Choroid plexus epithelial cell (primary cell): ENCODE results near the gene FPGS.
A peak's percentile ranks its signal among the peaks of the same experiment; 100 is the strongest.

Experiments used
- DNase-seq: peaks from one replicate; pipeline ENCODE4 v3.0.0-alpha.2; 2010; ENCODE audit warnings: low read depth
- H3K4me3 ChIP-seq: 2 replicates; pipeline ENCODE4 v1.5.1; 2011; ENCODE audit warnings: low read depth, mild to moderate bottlenecking, control low read depth, low read length, moderate library complexity
- TF ChIP-seq, protein P1 (sequence below): conservative IDR thresholded peaks from 2 replicates; pipeline ENCODE4 v1.5.1; 2011; ENCODE audit warnings: low read depth, mild to moderate bottlenecking, control low read depth, inconsistent platforms, low read length, moderate library complexity

Gene FPGS

GRCh38 chr9:127783111-127784008 lies 19.3 kb upstream of the FPGS start:
- TF ChIP-seq, protein P1, sequence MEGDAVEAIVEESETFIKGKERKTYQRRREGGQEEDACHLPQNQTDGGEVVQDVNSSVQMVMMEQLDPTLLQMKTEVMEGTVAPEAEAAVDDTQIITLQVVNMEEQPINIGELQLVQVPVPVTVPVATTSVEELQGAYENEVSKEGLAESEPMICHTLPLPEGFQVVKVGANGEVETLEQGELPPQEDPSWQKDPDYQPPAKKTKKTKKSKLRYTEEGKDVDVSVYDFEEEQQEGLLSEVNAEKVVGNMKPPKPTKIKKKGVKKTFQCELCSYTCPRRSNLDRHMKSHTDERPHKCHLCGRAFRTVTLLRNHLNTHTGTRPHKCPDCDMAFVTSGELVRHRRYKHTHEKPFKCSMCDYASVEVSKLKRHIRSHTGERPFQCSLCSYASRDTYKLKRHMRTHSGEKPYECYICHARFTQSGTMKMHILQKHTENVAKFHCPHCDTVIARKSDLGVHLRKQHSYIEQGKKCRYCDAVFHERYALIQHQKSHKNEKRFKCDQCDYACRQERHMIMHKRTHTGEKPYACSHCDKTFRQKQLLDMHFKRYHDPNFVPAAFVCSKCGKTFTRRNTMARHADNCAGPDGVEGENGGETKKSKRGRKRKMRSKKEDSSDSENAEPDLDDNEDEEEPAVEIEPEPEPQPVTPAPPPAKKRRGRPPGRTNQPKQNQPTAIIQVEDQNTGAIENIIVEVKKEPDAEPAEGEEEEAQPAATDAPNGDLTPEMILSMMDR, result no peak
- DNase-seq, result no peak
- H3K4me3 ChIP-seq, result no peak overlapping the region

DNA sequence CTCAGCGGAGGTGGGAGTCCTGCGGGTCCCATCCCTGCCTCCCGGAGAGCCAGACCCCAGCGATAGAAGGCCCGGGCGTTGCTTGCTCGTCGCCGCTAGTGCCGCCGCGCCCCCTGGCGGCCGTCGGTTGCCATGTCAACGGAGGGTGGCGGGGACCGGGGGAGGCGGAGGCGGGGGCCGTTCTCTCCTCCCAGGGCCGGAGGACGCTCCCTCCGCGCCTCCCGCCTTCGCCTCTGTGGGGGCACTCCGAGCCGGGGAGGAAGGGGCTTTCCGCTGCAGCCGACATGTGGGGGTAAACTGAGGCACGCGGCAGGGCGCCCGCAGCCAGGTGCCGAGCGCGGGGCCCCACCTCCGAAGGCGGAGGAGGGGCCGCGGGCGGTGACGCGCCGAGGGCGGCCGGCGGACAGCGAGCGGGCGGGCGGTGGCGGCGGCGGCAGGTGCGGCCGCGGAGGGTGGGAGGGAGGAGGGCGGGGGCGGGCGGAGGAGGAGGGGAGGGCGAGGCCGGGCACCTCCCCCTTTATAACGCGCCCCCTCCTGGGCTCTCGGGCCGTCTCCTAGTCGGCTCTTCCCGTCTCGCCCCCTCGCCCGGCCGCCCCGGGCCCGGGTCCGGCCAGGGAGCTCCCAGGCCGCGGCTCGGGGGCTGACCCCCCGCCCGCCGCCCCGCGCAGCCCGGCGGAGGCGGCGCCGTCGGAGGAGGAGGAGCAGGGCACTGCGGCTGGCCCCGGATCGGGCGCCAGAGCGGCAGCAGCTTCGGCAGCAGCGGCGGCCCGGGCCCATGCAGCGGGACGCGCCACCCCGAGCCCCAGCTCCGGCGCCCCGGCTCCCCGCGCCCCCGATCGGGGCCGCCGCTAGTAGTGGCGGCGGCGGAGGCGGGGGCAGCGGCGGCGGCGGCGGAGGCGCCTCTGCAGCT lies 17.4 kb upstream of the FPGS start:
- TF ChIP-seq, protein P1, result peak; percentile 71
- peak; percentile 81 for DNase-seq
- H3K4me3 ChIP-seq, result peak overlapping the region; percentile 74

DNA sequence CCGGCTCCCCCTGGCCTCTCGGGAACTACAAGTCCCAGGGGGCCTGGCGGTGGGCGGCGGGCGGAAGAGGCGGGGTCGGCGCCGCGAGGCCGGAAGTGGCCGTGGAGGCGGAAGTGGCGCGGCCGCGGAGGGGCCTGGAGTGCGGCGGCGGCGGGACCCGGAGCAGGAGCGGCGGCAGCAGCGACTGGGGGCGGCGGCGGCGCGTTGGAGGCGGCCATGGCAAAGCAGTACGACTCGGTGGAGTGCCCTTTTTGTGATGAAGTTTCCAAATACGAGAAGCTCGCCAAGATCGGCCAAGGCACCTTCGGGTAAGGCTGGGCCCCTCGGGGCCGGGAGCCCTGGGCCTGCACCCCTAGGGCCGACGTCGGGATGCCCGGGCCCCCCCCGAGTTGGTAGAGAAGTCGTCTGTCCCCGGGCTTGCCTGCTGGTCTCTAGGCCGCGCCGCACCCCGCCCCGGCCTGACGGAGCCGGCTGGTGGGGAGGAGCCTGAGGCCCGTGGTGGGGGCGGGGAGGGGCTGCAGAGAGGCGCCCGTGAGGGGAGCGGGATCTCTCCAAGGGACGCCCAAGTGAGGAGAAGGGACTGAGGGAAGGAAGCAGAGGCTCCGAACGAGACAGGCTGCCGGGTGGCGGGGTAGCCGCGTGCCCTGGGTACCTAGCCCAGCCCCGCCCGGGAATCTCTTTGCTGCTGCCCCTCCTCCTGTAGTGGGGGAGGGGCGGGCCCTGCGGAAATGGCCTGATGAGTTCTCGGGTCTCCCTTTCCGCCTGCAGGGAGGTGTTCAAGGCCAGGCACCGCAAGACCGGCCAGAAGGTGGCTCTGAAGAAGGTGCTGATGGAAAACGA lies 16.5 kb upstream of the FPGS start, which contains the start of gene CDK9:
Gene CDK9, plus strand, starts transcription at position 102 of the 840 bp plus-strand sequence. Its CDS starts 115 bp downstream, at position 217.
- peak within 1 kb of the TSS; percentile 74 for H3K4me3 ChIP-seq
- TF ChIP-seq, protein P1, result no peak
- peak; percentile 92 for DNase-seq

- DNase-seq, result peak; percentile 53
- TF ChIP-seq, protein P1, result peak; percentile 69
- peak overlapping the region; percentile 74 for H3K4me3 ChIP-seq
Measured at GRCh38 chr9:127786773-127787104, 15.9 kb upstream of the FPGS start.

DNA sequence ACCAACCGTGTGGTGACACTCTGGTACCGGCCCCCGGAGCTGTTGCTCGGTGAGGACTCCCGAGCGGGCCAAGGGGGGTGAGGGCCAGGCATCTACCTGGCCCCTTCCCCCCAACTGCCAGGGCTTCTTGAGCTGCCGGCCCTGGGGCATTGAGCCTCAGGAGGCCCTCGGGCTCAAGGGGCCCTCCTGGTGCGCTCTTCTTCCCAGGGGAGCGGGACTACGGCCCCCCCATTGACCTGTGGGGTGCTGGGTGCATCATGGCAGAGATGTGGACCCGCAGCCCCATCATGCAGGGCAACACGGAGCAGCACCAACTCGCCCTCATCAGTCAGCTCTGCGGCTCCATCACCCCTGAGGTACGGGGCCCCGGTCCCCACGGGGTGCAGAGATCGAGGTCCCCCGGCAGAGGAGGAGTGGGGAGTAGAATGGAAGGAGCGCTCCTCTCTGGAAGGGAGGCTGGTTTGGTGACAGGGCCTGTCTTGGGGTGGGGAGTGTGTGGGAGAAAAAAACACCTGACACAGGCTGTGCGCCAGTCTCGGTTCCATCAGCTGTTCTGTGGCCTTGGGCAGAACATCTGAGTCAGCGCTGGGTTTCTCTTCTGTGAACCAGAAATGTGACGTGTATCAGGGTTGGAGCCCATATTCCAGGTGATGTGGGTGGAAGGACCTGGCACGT lies 14.2 kb upstream of the FPGS start:
- no peak for DNase-seq
- H3K4me3 ChIP-seq, result no peak overlapping the region
- TF ChIP-seq, protein P1, result no peak

DNA sequence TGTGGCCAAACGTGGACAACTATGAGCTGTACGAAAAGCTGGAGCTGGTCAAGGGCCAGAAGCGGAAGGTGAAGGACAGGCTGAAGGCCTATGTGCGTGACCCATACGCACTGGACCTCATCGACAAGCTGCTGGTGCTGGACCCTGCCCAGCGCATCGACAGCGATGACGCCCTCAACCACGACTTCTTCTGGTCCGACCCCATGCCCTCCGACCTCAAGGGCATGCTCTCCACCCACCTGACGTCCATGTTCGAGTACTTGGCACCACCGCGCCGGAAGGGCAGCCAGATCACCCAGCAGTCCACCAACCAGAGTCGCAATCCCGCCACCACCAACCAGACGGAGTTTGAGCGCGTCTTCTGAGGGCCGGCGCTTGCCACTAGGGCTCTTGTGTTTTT lies 13.5 kb upstream of the FPGS start:
- no peak for DNase-seq
- TF ChIP-seq, protein P1, result no peak
- no peak overlapping the region for H3K4me3 ChIP-seq
